ENCODE results near the gene SCFD2. TPM values are rescaled to one million over a fixed set of nuclear protein-coding genes. Genes with fewer than 3 reads are reported as not detected.
A peak's percentile ranks its signal among the peaks of the same experiment; 100 is the strongest.

SCFD2 gene
- total RNA-seq, 3 donors from 2014 or later: 22.8 to 33.8 (median 25.0) TPM

- H3K9me3 ChIP-seq: no peaks in the 10 kb centered on the region
- H3K27me3 ChIP-seq: no peaks in the 10 kb centered on the region
- no peak for DNase-seq (ENCODE audit: low spot score in 2 of 2)
- H3K4me3 ChIP-seq: no peak overlapping the region
- intact Hi-C loops (cut with DNase I; ENCODE audit: low total_unique reads): no loop called here
- H3K4me1 ChIP-seq: peaks cover 0 to 8% of the 10 kb centered on the region in 2 donors
- no peaks in the 10 kb centered on the region for H3K36me3 ChIP-seq
- TF ChIP-seq CTCF (IDR thresholded peaks at IDR 0.05) (no peak), POLR2A (IDR thresholded peaks at IDR 0.05) (no peak), POLR2AphosphoS5 (IDR thresholded peaks at IDR 0.05) (no peak)
- H3K27ac ChIP-seq: no peak overlapping the region
Observed at GRCh38 chr4:52873861-52874343, 492.0 kb downstream of the SCFD2 start.

GRCh38 chr4:52873191-52873590 lies 492.7 kb downstream of the SCFD2 start:
- TF ChIP-seq POLR2AphosphoS5 (IDR thresholded peaks at IDR 0.05): no peak
- no peak for TF ChIP-seq CTCF (IDR thresholded peaks at IDR 0.05)
- no peak for TF ChIP-seq POLR2A (IDR thresholded peaks at IDR 0.05)
- Histone ChIP-seq H3K27me3 (no peaks in the 10 kb centered on the region), H3K27ac (no peak overlapping the region), H3K36me3 (no peaks in the 10 kb centered on the region), H3K9me3 (no peaks in the 10 kb centered on the region), H3K4me1 (peaks cover 0 to 8% of the 10 kb centered on the region in 2 donors), H3K4me3 (no peak overlapping the region)
- no peak for DNase-seq (ENCODE audit: low spot score in 2 of 2)
- intact Hi-C loops (cut with DNase I; ENCODE audit: low total_unique reads): no loop called here

- no peak for DNase-seq (ENCODE audit: low spot score in 2 of 2)
- intact Hi-C loops (cut with DNase I; ENCODE audit: low total_unique reads): no loop called here
- peaks cover 0 to 8% of the 10 kb centered on the region in 2 donors for H3K4me1 ChIP-seq
- H3K36me3 ChIP-seq: no peaks in the 10 kb centered on the region
- H3K27ac ChIP-seq: no peak overlapping the region
- TF ChIP-seq CTCF (IDR thresholded peaks at IDR 0.05): no peak
- no peak for TF ChIP-seq POLR2AphosphoS5 (IDR thresholded peaks at IDR 0.05)
- TF ChIP-seq POLR2A (IDR thresholded peaks at IDR 0.05): no peak
- no peak overlapping the region for H3K4me3 ChIP-seq
- no peaks in the 10 kb centered on the region for H3K27me3 ChIP-seq
- no peaks in the 10 kb centered on the region for H3K9me3 ChIP-seq
Observed at GRCh38 chr4:52870225-52870624, 495.6 kb downstream of the SCFD2 start.

- Histone ChIP-seq H3K4me3 (peak overlapping the region in 1 of 3 donors; percentile 22), H3K4me1 (peaks cover 0 to 8% of the 10 kb centered on the region in 2 donors), H3K36me3 (no peaks in the 10 kb centered on the region), H3K27ac (no peak overlapping the region), H3K9me3 (no peaks in the 10 kb centered on the region), H3K27me3 (no peaks in the 10 kb centered on the region)
- intact Hi-C loops (cut with DNase I; ENCODE audit: low total_unique reads): no loop called here
- TF ChIP-seq POLR2A (IDR thresholded peaks at IDR 0.05) (no peak), CTCF (IDR thresholded peaks at IDR 0.05) (no peak), POLR2AphosphoS5 (IDR thresholded peaks at IDR 0.05) (no peak)
- DNase-seq (ENCODE audit: low spot score in 2 of 2): no peak
Observed at GRCh38 chr4:52869656-52870055, 496.2 kb downstream of the SCFD2 start.

- intact Hi-C loops (cut with DNase I; ENCODE audit: low total_unique reads): no loop called here
- Histone ChIP-seq H3K4me1 (peaks cover 0 to 8% of the 10 kb centered on the region in 2 donors), H3K36me3 (no peaks in the 10 kb centered on the region), H3K9me3 (no peaks in the 10 kb centered on the region), H3K4me3 (peak overlapping the region in 1 of 3 donors; percentile 22), H3K27me3 (no peaks in the 10 kb centered on the region), H3K27ac (no peak overlapping the region)
- no peak for DNase-seq (ENCODE audit: low spot score in 2 of 2)
- no peak for TF ChIP-seq CTCF (IDR thresholded peaks at IDR 0.05)
- TF ChIP-seq POLR2A (IDR thresholded peaks at IDR 0.05): no peak
- TF ChIP-seq POLR2AphosphoS5 (IDR thresholded peaks at IDR 0.05): no peak
Observed at GRCh38 chr4:52869196-52869595, 496.7 kb downstream of the SCFD2 start.
